AG04450 (cell line): Measurements from ENCODE around the gene GOLGA8G. TPM values are rescaled to one million over a fixed set of nuclear protein-coding genes. Genes with fewer than 3 reads are reported as not detected.
"Not testable (repeated sequence)": the region's sequence is repeated elsewhere in the genome, so short reads cannot be mapped to it uniquely, and the experiment has no call there.

Experiments
- CTCF ChIA-PET: fragments of 300-600, 350-600 bp; formaldehyde crosslinking; extraction: SDS; loops from one replicate; lab custom pipeline; 2022; ENCODE audit warnings: antibody characterized with exemption, inconsistent platforms; lab: Charles Lee
- POLR2A ChIA-PET: fragments of 350-600 bp; formaldehyde crosslinking; extraction: SDS; loops from one replicate; lab custom pipeline; 2021; ENCODE audit warnings: antibody characterized with exemption, inconsistent platforms; lab: Yijun Ruan, JAX
- DNase-seq: peaks from one replicate; pipeline ENCODE4 v3.0.0-alpha.2; 2011; ENCODE audit warnings: low read depth, low spot score
- H3K27ac ChIP-seq: one replicate; pipeline ENCODE4 v1.5.1; 2012; ENCODE audit warnings: low read depth, low read length, control low read depth
- H3K27me3 ChIP-seq: one replicate; pipeline ENCODE4 v1.6.0; 2012; ENCODE audit warnings: low read length; ENCODE audit not compliant: control insufficient read depth, insufficient read depth
- H3K4me3 ChIP-seq: 2 replicates; pipeline ENCODE4 v1.5.1; 2011; ENCODE audit warnings: mild to moderate bottlenecking, low read depth, low read length, control low read depth
- H3K9me3 ChIP-seq: 2 replicates; pipeline ENCODE4 v1.5.1; 2012; ENCODE audit warnings: low read length; ENCODE audit not compliant: control insufficient read depth, insufficient read depth
- polyA minus RNA-seq: library from RNA; depleted of rRNA, polyadenylated mRNA; stranded (reverse); fragments of >200 nt; gene quantifications from 2 replicates; pipeline ENCODE4 v1.2.3, GENCODE V29; 2011; rRNA and poly(A)+ RNA removed
- polyA plus RNA-seq: library from polyadenylated mRNA; depleted of rRNA; stranded (reverse); fragments of >200 nt; gene quantifications from 2 replicates; pipeline ENCODE4 v1.2.3, GENCODE V29; 2011; rRNA removed
- small RNA-seq: library from RNA; depleted of rRNA; stranded (forward); fragments of <200 nt; gene quantifications from one replicate; pipeline ENCODE3, GENCODE V24; 2012; ENCODE audit warnings: low read depth; ENCODE audit not compliant: insufficient read length

GOLGA8G gene
- polyA plus RNA-seq (not detected in 2 replicates), polyA minus RNA-seq (not detected in 2 replicates)

- H3K4me3 ChIP-seq, DNase-seq, H3K9me3 ChIP-seq, H3K27ac ChIP-seq, POLR2A ChIA-PET, H3K27me3 ChIP-seq, CTCF ChIA-PET: not testable (repeated sequence)
These were observed at the start of gene GOLGA8G for GRCh38 chr15:28532954-28533353. GOLGA8G (minus strand) TSS chr15:28532971; CDS start chr15:28532909, 62 bp downstream.

DNA sequence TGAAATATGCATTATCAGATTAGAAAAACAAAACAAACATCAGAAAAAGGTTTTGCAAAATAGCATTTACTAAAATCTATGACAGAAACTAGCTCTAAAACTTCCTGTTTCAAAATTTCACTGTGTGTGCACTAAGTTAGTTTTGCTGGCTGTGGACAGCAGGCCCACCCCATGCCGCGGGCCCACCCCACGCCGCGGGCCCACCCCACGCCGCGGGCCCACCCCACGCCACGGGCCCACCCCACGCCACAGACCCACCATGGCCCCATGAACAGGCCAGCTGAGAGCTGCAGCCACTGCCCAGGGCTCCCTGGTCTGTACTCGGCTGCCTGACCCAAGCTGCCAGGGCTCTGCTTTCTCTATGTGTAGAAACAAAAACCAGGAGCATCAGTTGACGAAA lies 40.6 kb upstream of the GOLGA8G start:
- DNase-seq, H3K9me3 ChIP-seq, H3K27ac ChIP-seq, POLR2A ChIA-PET, CTCF ChIA-PET, H3K27me3 ChIP-seq, H3K4me3 ChIP-seq: not testable (repeated sequence)

DNA sequence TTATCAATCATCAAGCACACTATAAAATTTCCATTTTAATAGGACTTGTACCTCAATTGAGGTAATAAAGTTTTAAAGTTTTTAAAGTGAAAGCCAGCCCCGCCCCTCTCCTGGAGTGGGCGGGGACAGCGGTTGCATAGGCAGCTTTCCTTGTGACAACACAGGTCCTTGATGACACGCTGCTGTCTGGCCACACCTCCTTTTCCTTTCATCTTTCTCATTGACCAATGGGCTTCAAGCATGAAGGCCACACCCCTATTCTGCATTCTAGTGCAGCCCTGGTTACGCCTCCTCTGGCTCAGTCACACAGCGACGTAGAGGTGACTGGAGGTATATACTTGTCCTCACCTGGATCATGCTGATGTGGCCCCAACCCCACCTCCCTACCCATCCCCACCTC lies 20.5 kb upstream of the GOLGA8G start, which contains the start of gene GOLGA6L25:
Gene GOLGA6L25, plus strand, starts transcription at position 301 of the 400 bp plus-strand sequence. Its CDS starts 61 bp downstream, at position 362.
- H3K9me3 ChIP-seq, H3K27ac ChIP-seq, CTCF ChIA-PET, DNase-seq, H3K27me3 ChIP-seq, POLR2A ChIA-PET, H3K4me3 ChIP-seq: not testable (repeated sequence)

DNA sequence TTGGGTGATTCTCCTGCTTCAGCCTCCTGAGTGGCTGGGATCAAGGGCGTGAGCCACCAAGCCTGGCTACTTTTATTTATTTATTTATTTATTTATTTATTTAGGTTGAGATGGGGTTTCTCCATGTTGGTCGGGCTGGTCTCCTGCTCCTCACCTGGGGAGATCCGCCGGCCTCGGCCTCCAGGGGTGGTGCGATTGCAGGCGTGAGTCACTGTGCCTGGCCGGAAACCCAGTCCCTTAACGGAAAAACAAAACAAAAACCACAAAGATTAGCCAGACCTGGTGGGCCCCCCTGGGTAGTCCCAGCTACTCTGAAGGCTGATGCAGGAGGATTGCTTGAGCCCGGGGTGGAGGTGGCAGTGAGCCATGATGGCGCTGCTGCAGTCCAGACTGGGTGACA lies 17.6 kb downstream of the GOLGA8G start:
- DNase-seq, H3K27me3 ChIP-seq, CTCF ChIA-PET, H3K27ac ChIP-seq, H3K9me3 ChIP-seq, POLR2A ChIA-PET, H3K4me3 ChIP-seq: not testable (repeated sequence)

GRCh38 chr15:28514128-28514527 lies 18.6 kb downstream of the GOLGA8G start:
- CTCF ChIA-PET, H3K27me3 ChIP-seq, H3K9me3 ChIP-seq, H3K4me3 ChIP-seq, H3K27ac ChIP-seq, DNase-seq, POLR2A ChIA-PET: not testable (repeated sequence)

- DNase-seq, H3K27me3 ChIP-seq, H3K27ac ChIP-seq, POLR2A ChIA-PET, H3K4me3 ChIP-seq, CTCF ChIA-PET, H3K9me3 ChIP-seq: not testable (repeated sequence)
These were observed 24.4 kb downstream of the GOLGA8G start for GRCh38 chr15:28508217-28508889.

DNA sequence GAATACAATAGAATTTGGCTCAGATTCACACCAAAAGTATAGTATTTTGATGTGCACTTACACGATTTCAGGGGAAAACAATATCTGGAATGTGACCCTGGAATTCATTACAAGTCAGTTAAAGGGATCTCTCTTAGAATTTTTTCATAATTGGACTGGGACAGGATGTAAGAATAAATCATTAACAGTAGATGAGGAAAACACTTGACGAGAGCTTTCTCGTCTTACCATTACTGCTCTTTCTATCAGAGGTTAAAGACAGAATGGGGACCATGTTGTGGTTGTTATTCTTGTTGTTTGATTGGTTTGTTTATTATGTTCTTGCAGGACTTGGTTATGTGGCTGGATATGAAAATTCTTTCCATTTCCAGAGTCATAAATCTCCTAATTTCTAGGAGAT lies 51.4 kb downstream of the GOLGA8G start:
- H3K4me3 ChIP-seq, POLR2A ChIA-PET, H3K27ac ChIP-seq, H3K27me3 ChIP-seq, H3K9me3 ChIP-seq, CTCF ChIA-PET, DNase-seq: not testable (repeated sequence)

Small RNA genes within 50 kb of the gene (small RNA-seq; reads per million reads assigned to genes)
- gene AC138749.2 (not detected), gene AC138749.4 (not detected), gene AC138749.5 (not detected), gene MIR4509-3 (not detected), gene RF00017 (not detected)

Other genes with a start within 250 kb of the GOLGA8G start
- 12.7 and 18.3 TPM in 2 replicates for gene HERC2, start 210.8 kb downstream of the GOLGA8G start, polyA plus RNA-seq
- gene GOLGA6L24, start 174.9 kb downstream of the GOLGA8G start, polyA plus RNA-seq, result not detected in 2 replicates
- not detected in 2 replicates for gene GOLGA8F, start 154.3 kb downstream of the GOLGA8G start, polyA plus RNA-seq
- not detected in 2 replicates for gene GOLGA6L25, start 20.6 kb upstream of the GOLGA8G start, polyA plus RNA-seq
- gene GOLGA8M, start 179.4 kb upstream of the GOLGA8G start, polyA plus RNA-seq, result 0.22 TPM in 1 of 2 replicates, not detected in the other